AG08396 (cell line): ENCODE data around the gene PPP2R2B.

Experiments used
- DNase-seq: peaks from one replicate; pipeline ENCODE4 v3.0.0; 2012; ENCODE audit warnings: low spot score, mixed read lengths

Gene PPP2R2B

GRCh38 chr5:146825033-146825432, 53.5 kb downstream of the PPP2R2B start:
- peak; percentile 8 for DNase-seq

- no peak for DNase-seq
These were observed 56.8 kb downstream of the PPP2R2B start for GRCh38 chr5:146821732-146822131.

GRCh38 chr5:146820987-146821386, 57.6 kb downstream of the PPP2R2B start:
- no peak for DNase-seq

GRCh38 chr5:146818822-146819221, 59.7 kb downstream of the PPP2R2B start:
- DNase-seq: no peak

- DNase-seq: no peak
These were observed 60.6 kb downstream of the PPP2R2B start for GRCh38 chr5:146817973-146818372.

GRCh38 chr5:146816775-146817387, 61.7 kb downstream of the PPP2R2B start:
- no peak for DNase-seq

GRCh38 chr5:146815411-146815810, 63.1 kb downstream of the PPP2R2B start:
- DNase-seq: no peak

- no peak for DNase-seq
These were observed 65.0 kb downstream of the PPP2R2B start for GRCh38 chr5:146813346-146814157.

- no peak for DNase-seq
These were observed 73.5 kb downstream of the PPP2R2B start for GRCh38 chr5:146805081-146805480.

- no peak for DNase-seq
These were observed 75.5 kb downstream of the PPP2R2B start for GRCh38 chr5:146802945-146803522.

- no peak for DNase-seq
These were observed 78.9 kb downstream of the PPP2R2B start for GRCh38 chr5:146799671-146800070.

GRCh38 chr5:146799231-146799630, 79.3 kb downstream of the PPP2R2B start:
- no peak for DNase-seq

- DNase-seq: no peak
These were observed 80.9 kb downstream of the PPP2R2B start for GRCh38 chr5:146797658-146798057.

- DNase-seq: no peak
These were observed 81.6 kb downstream of the PPP2R2B start for GRCh38 chr5:146796911-146797310.

- DNase-seq: no peak
These were observed 82.4 kb downstream of the PPP2R2B start for GRCh38 chr5:146796144-146796543.

GRCh38 chr5:146794326-146795029, 84.1 kb downstream of the PPP2R2B start:
- DNase-seq: no peak

- no peak for DNase-seq
These were observed 84.8 kb downstream of the PPP2R2B start for GRCh38 chr5:146793709-146794108.

- DNase-seq: no peak
These were observed 87.1 kb downstream of the PPP2R2B start for GRCh38 chr5:146791471-146791870.

- DNase-seq: no peak
These were observed 88.6 kb downstream of the PPP2R2B start for GRCh38 chr5:146789712-146790653.

- no peak for DNase-seq
These were observed 89.7 kb downstream of the PPP2R2B start for GRCh38 chr5:146788898-146789297.

- no peak for DNase-seq
These were observed 93.5 kb downstream of the PPP2R2B start for GRCh38 chr5:146785065-146785464.
